SK-N-SH (cell line): ENCODE data around the gene CUX1.

Experiments
- CTCF ChIP-seq: fragments of 200-600 bp; sonication (generic); IDR thresholded peaks from 2 replicates; pipeline ENCODE4 v1.6.1; 2017; ENCODE audit warnings: antibody characterized with exemption, mild to moderate bottlenecking, moderate library complexity
- ELF1 ChIP-seq: IDR thresholded peaks from 2 replicates; pipeline ENCODE4 v1.4.0; 2012
- EP300 ChIP-seq, 2 experiments: IDR thresholded peaks; 2 replicates each; pipeline versions ENCODE4 v1.4.0 to v1.6.1; 2012; ENCODE audit warnings: borderline replicate concordance in 1 of 2, low read depth in 1 of 2, low read length in 1 of 2
- MAX ChIP-seq: IDR thresholded peaks from 2 replicates; pipeline ENCODE4 v1.4.0; 2012; ENCODE audit warnings: low read depth
- NRF1 ChIP-seq: IDR thresholded peaks from 2 replicates; pipeline ENCODE4 v1.6.1; 2012; ENCODE audit warnings: low read depth, mild to moderate bottlenecking, low read length
- POLR2AphosphoS5 ChIP-seq: IDR thresholded peaks from 2 replicates; pipeline ENCODE4 v1.6.1; 2012; ENCODE audit warnings: low read depth, low read length
- RAD21 ChIP-seq: IDR thresholded peaks from 2 replicates; pipeline ENCODE4 v1.6.1; 2012; ENCODE audit warnings: mild to moderate bottlenecking, low read length
- REST ChIP-seq: IDR thresholded peaks from 2 replicates; pipeline ENCODE4 v1.6.1; 2012; ENCODE audit warnings: mild to moderate bottlenecking, low read depth, low read length, moderate library complexity
- SIN3A ChIP-seq: IDR thresholded peaks from 2 replicates; pipeline ENCODE4 v1.6.1; 2012; ENCODE audit warnings: low read depth, mild to moderate bottlenecking, low read length, moderate library complexity, borderline replicate concordance
- TEAD4 ChIP-seq: IDR thresholded peaks from 2 replicates; pipeline ENCODE4 v1.4.0; 2012; ENCODE audit warnings: mild to moderate bottlenecking, borderline replicate concordance; ENCODE audit not compliant: insufficient read depth

- no peak for TF ChIP-seq CTCF
- TF ChIP-seq RAD21: no peak
- no peak for TF ChIP-seq REST
- TF ChIP-seq ELF1: no peak
- TF ChIP-seq EP300 (IDR thresholded peaks at IDR 0.05; ENCODE audit: borderline replicate concordance in 1 of 2, low read depth in 1 of 2, low read length in 1 of 2): no peak
- TF ChIP-seq SIN3A: no peak
- TF ChIP-seq TEAD4: no peak
- no peak for TF ChIP-seq NRF1
- no peak for TF ChIP-seq POLR2AphosphoS5
- TF ChIP-seq MAX: no peak
These were observed 430.6 kb downstream of the CUX1 start for GRCh38 chr7:102248081-102248455.
